ENCODE results near the gene MARF1. TPM values are rescaled to one million over a fixed set of nuclear protein-coding genes. Genes with fewer than 3 reads are reported as not detected.

Gene MARF1
- total and polyA plus RNA-seq, 9 of the 15 experiments (the other 6 are each of a cell fraction or from before 2014, with no cell fraction given) = 4.7 to 33.2 (median 11.7) TPM

- TF ChIP-seq SOX6 (IDR thresholded peaks at IDR 0.05) (no peak), FOXK1 (CRISPR knock-in tag; IDR thresholded peaks at IDR 0.05; ENCODE audit: borderline replicate concordance) (no peak), ZNF277 (CRISPR knock-in tag; IDR thresholded peaks at IDR 0.05; ENCODE audit: borderline replicate concordance) (no peak), PCBP2 (IDR thresholded peaks at IDR 0.05; ENCODE audit: low read depth, low read length, poor library complexity, severe bottlenecking) (no peak), ZNF778 (CRISPR knock-in tag; IDR thresholded peaks at IDR 0.05) (no peak), ZNF512 (tag; IDR thresholded peaks at IDR 0.05) (no peak), BACH1 (tag; IDR thresholded peaks at IDR 0.05) (no peak), TSHZ1 (CRISPR knock-in tag; IDR thresholded peaks at IDR 0.05) (no peak), ZNF551 (CRISPR knock-in tag; IDR thresholded peaks at IDR 0.05) (no peak), USF1 (CRISPR knock-in tag; IDR thresholded peaks at IDR 0.05) (no peak), POLR2B (IDR thresholded peaks at IDR 0.05; ENCODE audit: low read depth, partially characterized antibody) (peak; percentile 68), ARID4B (CRISPR knock-in tag; IDR thresholded peaks at IDR 0.05) (peak; percentile 56; the same call in 1 of the 2 replicates), ZBED1 (IDR thresholded peaks at IDR 0.05) (no peak)
These were observed 999 bp downstream of the MARF1 start (continued) for GRCh38 chr16:15641753-15642556.
